Measurements from ENCODE around the gene APOD. TPM values are rescaled to one million over a fixed set of nuclear protein-coding genes. Genes with fewer than 3 reads are reported as not detected.
A peak's percentile ranks its signal among the peaks of the same experiment; 100 is the strongest.

APOD gene
- total and polyA plus RNA-seq, 5 experiments from 2014 or later, result not detected

DNA sequence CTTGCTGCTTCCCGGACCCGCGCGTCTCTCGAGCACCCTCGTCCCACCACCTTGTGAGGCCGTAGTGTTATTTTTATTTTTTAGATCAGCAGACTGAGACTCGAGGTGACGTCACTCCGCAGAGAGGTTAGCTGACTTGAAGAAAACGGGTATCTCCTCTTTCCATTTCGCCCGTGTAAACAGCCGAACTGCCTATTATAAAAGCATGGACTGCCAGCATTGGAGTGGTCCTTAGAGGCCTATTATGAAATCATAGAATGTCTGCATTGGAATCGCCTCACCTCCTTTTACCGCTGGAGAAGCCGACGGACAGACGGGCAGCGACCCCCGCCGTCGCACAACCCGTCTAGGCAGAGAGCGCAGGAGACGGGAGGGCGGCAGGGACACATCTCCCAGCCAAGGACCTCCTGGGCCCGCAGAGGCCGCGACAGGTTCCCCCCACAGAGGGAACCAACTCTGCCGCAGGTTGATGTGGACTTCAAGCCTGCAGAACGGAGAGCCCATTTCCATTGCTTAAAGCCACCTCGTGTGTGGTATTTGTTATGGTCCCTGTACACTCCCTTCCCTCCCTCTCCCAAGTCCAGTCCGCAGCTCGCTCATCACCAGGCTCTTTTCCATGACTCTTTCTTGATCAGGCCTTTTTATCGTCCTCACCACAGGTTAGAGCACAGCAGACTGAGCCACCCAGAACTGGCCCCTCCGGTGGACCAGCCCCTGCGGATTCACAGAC is 40.1 kb downstream of the APOD start:
- peaks cover 50 to 79% (median 73%) of the 10 kb centered on the region in 4 donors for H3K4me1 Mint-ChIP-seq

DNA sequence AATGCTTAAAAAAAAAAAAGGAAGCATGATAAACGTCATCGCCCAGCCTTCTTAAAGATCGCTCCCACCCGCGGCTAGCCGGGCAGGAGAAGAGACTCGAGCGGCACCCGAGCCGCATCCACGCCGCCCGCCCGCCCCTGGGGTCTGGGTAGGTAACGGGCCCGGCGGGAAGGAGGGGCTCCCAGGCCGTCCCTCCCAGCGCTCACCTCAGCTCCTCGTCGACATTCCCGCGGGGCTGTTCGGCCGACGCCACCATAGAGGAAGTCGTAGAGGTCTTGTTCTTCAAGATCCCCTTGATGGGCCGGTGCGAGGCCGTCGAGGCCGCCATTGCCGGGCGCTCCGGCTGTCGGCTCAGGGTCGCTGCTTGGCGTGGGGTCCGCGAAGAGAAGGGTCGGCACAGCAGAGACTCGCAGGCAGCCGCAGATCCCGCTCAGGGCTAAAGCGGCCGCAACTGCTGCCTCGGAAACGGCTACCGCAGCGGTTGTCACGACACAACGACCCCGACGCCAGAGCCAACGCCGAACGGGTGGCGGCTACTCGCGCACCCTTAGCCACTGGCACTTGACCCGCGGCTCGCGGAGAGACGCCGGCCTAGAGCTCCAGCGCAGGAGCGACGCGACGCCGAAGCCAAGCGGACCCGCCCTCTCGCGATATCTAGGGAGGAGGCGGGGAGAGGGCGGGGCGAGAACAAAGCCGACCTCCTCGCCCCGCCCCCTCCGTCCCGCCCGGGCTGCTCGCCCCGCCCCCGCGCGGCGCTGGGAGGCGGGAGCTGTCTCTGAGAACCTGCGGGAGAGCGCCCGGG is 40.8 kb downstream of the APOD start, which contains the start of gene PPP1R2:
TSS of gene PPP1R2 (minus strand) at position 628 of the 802 bp plus-strand sequence. CDS start at position 328, 300 bp downstream.
- ATAC-seq (peak; percentile 66 to 74), DNase-seq (peak; percentile 82 to 98 (median 93))
- no peaks in the 10 kb centered on the region for H3K27me3 Mint-ChIP-seq
- H3K36me3 Mint-ChIP-seq, result peaks cover 2 to 19% (median 4%) of the 10 kb centered on the region in 3 donors
- peaks cover 46 to 78% (median 71%) of the 10 kb centered on the region in 4 donors for H3K4me1 Mint-ChIP-seq
- H3K27ac Mint-ChIP-seq, result peak within 1 kb of the TSS; percentile 95 to 100 (median 96)
- POLR2A ChIA-PET, result interaction anchor here (0.7 to 7.4 kb wide), 21 partner anchors 8 to 1146 kb away, joined by 3 to 119 read pairs (median 5); partner anchors contain the start of genes ACAP2, LSG1, TNK2 and XXYLT1
- H3K9me3 Mint-ChIP-seq, result no peaks in the 10 kb centered on the region
- peak within 1 kb of the TSS; percentile 89 to 96 (median 94) for H3K4me3 Mint-ChIP-seq

More for the DNA sequence above, 40.1 kb downstream of the APOD start:
- H3K4me3 Mint-ChIP-seq, result peak overlapping the region; percentile 89 to 96 (median 94)
- H3K27me3 Mint-ChIP-seq, result no peaks in the 10 kb centered on the region
- H3K9me3 Mint-ChIP-seq, result no peaks in the 10 kb centered on the region
- peak; percentile 6 to 17 for ATAC-seq
- peaks cover 2 to 16% (median 4%) of the 10 kb centered on the region in 3 donors for H3K36me3 Mint-ChIP-seq
- H3K27ac Mint-ChIP-seq, result peak overlapping the region; percentile 95 to 100 (median 96)
- POLR2A ChIA-PET, result interaction anchor here (0.8 to 7.4 kb wide), 17 partner anchors 7 to 1146 kb away, joined by 3 to 119 read pairs (median 5); partner anchors contain the start of genes ACAP2, LSG1, TNK2 and XXYLT1
- peak in 3 of 10 donors; percentile 13 to 69 (median 26) for DNase-seq

- DNase-seq (peak in 3 of 10 donors; percentile 30 to 44 (median 40)), ATAC-seq (peak in 1 of 2 donors; percentile 7)
- Mint-ChIP-seq H3K9me3 (no peaks in the 10 kb centered on the region), H3K4me3 (peak overlapping the region; percentile 89 to 96 (median 94)), H3K27me3 (no peaks in the 10 kb centered on the region), H3K4me1 (peaks cover 43 to 79% (median 72%) of the 10 kb centered on the region in 4 donors), H3K27ac (peak overlapping the region; percentile 88 to 100 (median 96)), H3K36me3 (peaks cover 2 to 19% (median 4%) of the 10 kb centered on the region in 3 donors)
- POLR2A ChIA-PET, result interaction anchor here (0.9 to 7.4 kb wide), 13 partner anchors 8 to 1145 kb away, joined by 3 to 119 read pairs (median 8); partner anchors contain the start of genes ACAP2 and XXYLT1
Measured at GRCh38 chr3:195542316-195542697, 41.4 kb downstream of the APOD start.

GRCh38 chr3:195540511-195540910 is 43.2 kb downstream of the APOD start:
- H3K4me1 Mint-ChIP-seq, result peaks cover 37 to 76% (median 65%) of the 10 kb centered on the region in 4 donors
- peak overlapping the region; percentile 89 to 96 (median 94) for H3K4me3 Mint-ChIP-seq
- no peaks in the 10 kb centered on the region for H3K27me3 Mint-ChIP-seq
- H3K9me3 Mint-ChIP-seq, result no peaks in the 10 kb centered on the region
- H3K36me3 Mint-ChIP-seq, result peaks cover 2 to 25% (median 4%) of the 10 kb centered on the region in 3 donors
- peak overlapping the region; percentile 75 to 100 (median 90) for H3K27ac Mint-ChIP-seq
- DNase-seq (no peak), ATAC-seq (no peak)
- POLR2A ChIA-PET, result interaction anchor here (0.6 to 7.4 kb wide), 4 partner anchors 10 to 267 kb away, joined by 3 to 119 read pairs (median 4); no protein-coding TSS in a partner anchor

- no peak for ATAC-seq
- peaks cover 40 to 76% (median 65%) of the 10 kb centered on the region in 4 donors for H3K4me1 Mint-ChIP-seq
- no peaks in the 10 kb centered on the region for H3K9me3 Mint-ChIP-seq
- peak overlapping the region; percentile 75 to 100 (median 90) for H3K27ac Mint-ChIP-seq
- peaks cover 2 to 30% (median 4%) of the 10 kb centered on the region in 3 donors for H3K36me3 Mint-ChIP-seq
- no peaks in the 10 kb centered on the region for H3K27me3 Mint-ChIP-seq
- DNase-seq, result no peak
- peak overlapping the region; percentile 89 to 96 (median 94) for H3K4me3 Mint-ChIP-seq
- POLR2A ChIA-PET, result interaction anchor here (7.4 kb wide), 1 partner anchor 11 kb away, joined by 119 read pairs; no protein-coding TSS in a partner anchor
Measured at GRCh38 chr3:195540027-195540426, 43.7 kb downstream of the APOD start.

DNA sequence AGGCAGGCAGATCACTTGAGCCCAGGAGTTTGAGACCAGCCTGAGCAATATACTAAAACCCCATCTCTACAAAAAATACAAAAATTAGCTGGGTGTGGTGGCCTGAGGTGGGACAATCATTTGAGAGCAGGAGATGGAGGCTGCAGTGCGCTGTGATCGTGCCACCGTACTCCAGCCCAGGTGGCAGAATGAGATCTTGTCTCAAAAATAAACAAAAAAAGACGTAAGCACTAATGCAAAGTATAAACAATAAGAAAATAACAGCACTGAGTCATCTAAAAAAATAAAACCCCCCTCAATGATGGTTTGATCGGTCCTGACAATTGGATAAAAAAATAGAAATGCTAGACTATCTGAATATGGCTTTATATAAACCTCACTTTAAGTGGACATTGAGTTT is 44.3 kb downstream of the APOD start:
- Mint-ChIP-seq H3K27me3 (no peaks in the 10 kb centered on the region), H3K4me1 (peaks cover 38 to 76% (median 65%) of the 10 kb centered on the region in 4 donors), H3K36me3 (peaks cover 2 to 35% (median 4%) of the 10 kb centered on the region in 3 donors), H3K9me3 (no peaks in the 10 kb centered on the region), H3K4me3 (peak overlapping the region; percentile 89 to 96 (median 94)), H3K27ac (peak overlapping the region; percentile 76 to 100 (median 90))
- POLR2A ChIA-PET, result interaction anchor here (7.4 kb wide), 1 partner anchor 11 kb away, joined by 119 read pairs; no protein-coding TSS in a partner anchor
- no peak for DNase-seq
- ATAC-seq, result no peak

GRCh38 chr3:195537995-195538394 is 45.7 kb downstream of the APOD start:
- H3K4me3 Mint-ChIP-seq, result peak overlapping the region; percentile 73 to 96 (median 90)
- ATAC-seq (peak; percentile 38 to 59), DNase-seq (peak in 4 of 10 donors; percentile 26 to 43 (median 40))
- H3K4me1 Mint-ChIP-seq, result peaks cover 38 to 80% (median 70%) of the 10 kb centered on the region in 4 donors
- peaks cover 2 to 46% (median 4%) of the 10 kb centered on the region in 3 donors for H3K36me3 Mint-ChIP-seq
- H3K9me3 Mint-ChIP-seq, result no peaks in the 10 kb centered on the region
- H3K27ac Mint-ChIP-seq, result peak overlapping the region; percentile 47 to 90 (median 72)
- no peaks in the 10 kb centered on the region for H3K27me3 Mint-ChIP-seq
- POLR2A ChIA-PET, result interaction anchor here (0.7 to 7.4 kb wide), 5 partner anchors 8 to 267 kb away, joined by 3 to 119 read pairs (median 4); partner anchors contain the start of gene XXYLT1

DNA sequence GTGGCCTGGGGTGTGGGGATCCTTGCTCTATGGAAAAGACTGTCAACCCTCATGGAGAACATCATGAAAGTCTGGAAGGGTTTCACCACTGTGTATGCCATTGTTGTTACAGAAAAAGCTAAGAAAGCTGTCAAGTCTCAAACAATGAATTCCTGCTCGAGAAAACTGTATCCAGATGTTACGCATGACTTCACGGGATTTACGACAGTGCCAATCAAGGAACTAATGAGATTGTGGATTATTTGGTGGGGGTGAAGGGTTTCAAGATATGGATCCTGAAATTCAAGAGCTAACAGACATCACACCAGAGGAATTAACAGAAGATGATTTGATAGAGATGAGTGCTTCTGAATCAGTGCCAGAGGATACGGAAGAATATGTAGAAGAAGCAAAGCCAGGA is 48.4 kb downstream of the APOD start:
- H3K9me3 Mint-ChIP-seq, result no peaks in the 10 kb centered on the region
- POLR2A ChIA-PET, result interaction anchor here (0.6 to 1.2 kb wide), 2 partner anchors 13 to 15 kb away, joined by 3 to 4 read pairs; no protein-coding TSS in a partner anchor
- peaks cover 0 to 64% (median 2%) of the 10 kb centered on the region in 3 donors for H3K36me3 Mint-ChIP-seq
- H3K27me3 Mint-ChIP-seq, result no peaks in the 10 kb centered on the region
- peak overlapping the region; percentile 23 to 93 (median 70) for H3K27ac Mint-ChIP-seq
- peaks cover 38 to 96% (median 86%) of the 10 kb centered on the region in 4 donors for H3K4me1 Mint-ChIP-seq
- H3K4me3 Mint-ChIP-seq, result peak overlapping the region; percentile 17 to 81 (median 72)
- ATAC-seq (no peak), DNase-seq (no peak)

DNA sequence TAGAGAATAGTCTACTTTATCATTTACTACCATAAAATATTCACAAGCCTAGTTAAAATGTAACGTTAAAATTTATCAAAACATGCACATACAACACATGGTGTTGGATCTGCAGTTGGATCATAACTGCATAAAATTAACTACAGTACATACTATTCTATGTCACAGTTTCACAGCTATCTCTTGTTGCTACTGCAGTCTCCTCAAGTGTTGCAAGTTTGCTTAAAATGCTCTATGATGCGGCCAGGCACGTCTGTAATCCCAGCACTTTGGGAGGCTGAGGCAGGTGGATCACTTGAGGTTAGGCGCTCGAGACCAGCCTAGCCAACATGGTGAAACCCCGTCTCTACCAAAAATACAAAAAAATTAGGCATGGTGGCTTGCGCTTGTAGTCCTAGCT is 50.9 kb downstream of the APOD start:
- no peak for DNase-seq
- peak overlapping the region in 9 of 10 donors; percentile 3 to 72 (median 59) for H3K27ac Mint-ChIP-seq
- peak in 1 of 2 donors; percentile 37 for ATAC-seq
- no peaks in the 10 kb centered on the region for H3K9me3 Mint-ChIP-seq
- peak overlapping the region; percentile 11 to 78 (median 58) for H3K4me3 Mint-ChIP-seq
- no peaks in the 10 kb centered on the region for H3K27me3 Mint-ChIP-seq
- H3K4me1 Mint-ChIP-seq, result peaks cover 29 to 89% (median 83%) of the 10 kb centered on the region in 4 donors
- peaks cover 0 to 71% (median 3%) of the 10 kb centered on the region in 3 donors for H3K36me3 Mint-ChIP-seq
- POLR2A ChIA-PET, result interaction anchor here (0.6 to 3.6 kb wide), 5 partner anchors 10 to 189 kb away, joined by 3 to 21 read pairs (median 5); partner anchors contain the start of gene PPP1R2

- DNase-seq (no peak), ATAC-seq (no peak)
- H3K4me1 Mint-ChIP-seq, result peaks cover 29 to 88% (median 83%) of the 10 kb centered on the region in 4 donors
- H3K27ac Mint-ChIP-seq, result peak overlapping the region; percentile 3 to 84 (median 39)
- H3K27me3 Mint-ChIP-seq, result no peaks in the 10 kb centered on the region
- peaks cover 0 to 75% (median 3%) of the 10 kb centered on the region in 3 donors for H3K36me3 Mint-ChIP-seq
- POLR2A ChIA-PET, result interaction anchor here (0.7 to 3.6 kb wide), 3 partner anchors 10 to 246 kb away, joined by 3 to 21 read pairs (median 14); partner anchors contain the start of gene PPP1R2
- no peaks in the 10 kb centered on the region for H3K9me3 Mint-ChIP-seq
- peak overlapping the region in 8 of 10 donors; percentile 11 to 78 (median 70) for H3K4me3 Mint-ChIP-seq
Measured at GRCh38 chr3:195532345-195532744, 51.4 kb downstream of the APOD start.

- H3K4me1 Mint-ChIP-seq, result peaks cover 29 to 88% (median 80%) of the 10 kb centered on the region in 4 donors
- peak overlapping the region in 9 of 10 donors; percentile 6 to 73 (median 61) for H3K4me3 Mint-ChIP-seq
- peaks cover 0 to 80% (median 3%) of the 10 kb centered on the region in 3 donors for H3K36me3 Mint-ChIP-seq
- POLR2A ChIA-PET, result interaction anchor here (2.4 to 3.6 kb wide), 2 partner anchors 11 to 18 kb away, joined by 14 to 21 read pairs; partner anchors contain the start of gene PPP1R2
- no peaks in the 10 kb centered on the region for H3K9me3 Mint-ChIP-seq
- H3K27me3 Mint-ChIP-seq, result no peaks in the 10 kb centered on the region
- DNase-seq (no peak), ATAC-seq (no peak)
- H3K27ac Mint-ChIP-seq, result peak overlapping the region in 8 of 10 donors; percentile 5 to 88 (median 70)
Measured at GRCh38 chr3:195531683-195532082, 52.1 kb downstream of the APOD start.

Data from naive thymus-derived CD8-positive, alpha-beta T cell (primary cell).